ENCODE data around the gene SPOCK1. TPM values are rescaled to one million over a fixed set of nuclear protein-coding genes. Genes with fewer than 3 reads are reported as not detected.

SPOCK1 gene
- total RNA-seq, 2 experiments from 2014 or later = not detected

- H3K27me3 Mint-ChIP-seq = peaks cover 3% of the 10 kb centered on the region
- no peak overlapping the region for H3K27ac Mint-ChIP-seq
- DNase-seq (no peak), ATAC-seq (ENCODE audit: low read depth) (no peak)
- H3K36me3 Mint-ChIP-seq = no peaks in the 10 kb centered on the region
- POLR2A ChIA-PET = no interaction called here
- no peaks in the 10 kb centered on the region for H3K9me3 Mint-ChIP-seq
- no peak overlapping the region for H3K4me3 Mint-ChIP-seq
- no peaks in the 10 kb centered on the region for H3K4me1 Mint-ChIP-seq
Observed at GRCh38 chr5:137486707-137487106, 12.4 kb downstream of the SPOCK1 start.

- POLR2A ChIA-PET = no interaction called here
- DNase-seq (no peak), ATAC-seq (ENCODE audit: low read depth) (no peak)
- Mint-ChIP-seq H3K27me3 (peaks cover 3% of the 10 kb centered on the region), H3K36me3 (no peaks in the 10 kb centered on the region), H3K9me3 (no peaks in the 10 kb centered on the region), H3K27ac (no peak overlapping the region), H3K4me3 (no peak overlapping the region), H3K4me1 (no peaks in the 10 kb centered on the region)
Observed at GRCh38 chr5:137481596-137481995, 17.5 kb downstream of the SPOCK1 start.

- H3K36me3 Mint-ChIP-seq = no peaks in the 10 kb centered on the region
- ATAC-seq (ENCODE audit: low read depth) = no peak
- DNase-seq = no peak
- no peak overlapping the region for H3K4me3 Mint-ChIP-seq
- no peak overlapping the region for H3K27ac Mint-ChIP-seq
- peaks cover 9% of the 10 kb centered on the region for H3K27me3 Mint-ChIP-seq
- POLR2A ChIA-PET = no interaction called here
- H3K9me3 Mint-ChIP-seq = no peaks in the 10 kb centered on the region
- H3K4me1 Mint-ChIP-seq = no peaks in the 10 kb centered on the region
Observed at GRCh38 chr5:137478043-137478442, 21.1 kb downstream of the SPOCK1 start.

GRCh38 chr5:137470921-137471220, 28.3 kb downstream of the SPOCK1 start:
- no peak for DNase-seq
- Mint-ChIP-seq H3K27me3 (peaks cover 5% of the 10 kb centered on the region), H3K9me3 (no peaks in the 10 kb centered on the region), H3K4me3 (no peak overlapping the region), H3K4me1 (no peaks in the 10 kb centered on the region), H3K27ac (no peak overlapping the region), H3K36me3 (no peaks in the 10 kb centered on the region)
- POLR2A ChIA-PET = no interaction called here
- ATAC-seq (ENCODE audit: low read depth) = no peak

GRCh38 chr5:137470111-137470920, 28.8 kb downstream of the SPOCK1 start:
- POLR2A ChIA-PET = no interaction called here

GRCh38 chr5:137466889-137467288, 32.2 kb downstream of the SPOCK1 start:
- no peak overlapping the region for H3K27ac Mint-ChIP-seq
- H3K9me3 Mint-ChIP-seq = no peaks in the 10 kb centered on the region
- no peak for DNase-seq
- peaks cover 8% of the 10 kb centered on the region for H3K27me3 Mint-ChIP-seq
- H3K36me3 Mint-ChIP-seq = no peaks in the 10 kb centered on the region
- H3K4me3 Mint-ChIP-seq = no peak overlapping the region
- no peak for ATAC-seq (ENCODE audit: low read depth)
- H3K4me1 Mint-ChIP-seq = no peaks in the 10 kb centered on the region
- POLR2A ChIA-PET = no interaction called here

More at GRCh38 chr5:137470111-137470920, 28.8 kb downstream of the SPOCK1 start:
- Mint-ChIP-seq H3K36me3 (no peaks in the 10 kb centered on the region), H3K4me1 (no peaks in the 10 kb centered on the region), H3K9me3 (no peaks in the 10 kb centered on the region), H3K4me3 (no peak overlapping the region), H3K27ac (no peak overlapping the region), H3K27me3 (peaks cover 11% of the 10 kb centered on the region)
- ATAC-seq (ENCODE audit: low read depth) = no peak
- DNase-seq = no peak

- no peaks in the 10 kb centered on the region for H3K36me3 Mint-ChIP-seq
- H3K9me3 Mint-ChIP-seq = no peaks in the 10 kb centered on the region
- no peaks in the 10 kb centered on the region for H3K4me1 Mint-ChIP-seq
- no peak overlapping the region for H3K27ac Mint-ChIP-seq
- POLR2A ChIA-PET = no interaction called here
- H3K27me3 Mint-ChIP-seq = peaks cover 8% of the 10 kb centered on the region
- DNase-seq (no peak), ATAC-seq (ENCODE audit: low read depth) (no peak)
- no peak overlapping the region for H3K4me3 Mint-ChIP-seq
Observed at GRCh38 chr5:137465930-137466329, 33.2 kb downstream of the SPOCK1 start.

GRCh38 chr5:137462816-137463520, 36.2 kb downstream of the SPOCK1 start:
- Mint-ChIP-seq H3K4me3 (no peak overlapping the region), H3K27me3 (peaks cover 10% of the 10 kb centered on the region), H3K36me3 (no peaks in the 10 kb centered on the region), H3K9me3 (no peaks in the 10 kb centered on the region), H3K27ac (no peak overlapping the region), H3K4me1 (no peaks in the 10 kb centered on the region)
- DNase-seq (no peak), ATAC-seq (ENCODE audit: low read depth) (no peak)
- POLR2A ChIA-PET = no interaction called here

- H3K4me3 Mint-ChIP-seq = no peak overlapping the region
- ATAC-seq (ENCODE audit: low read depth) (no peak), DNase-seq (no peak)
- no peak overlapping the region for H3K27ac Mint-ChIP-seq
- POLR2A ChIA-PET = no interaction called here
- no peaks in the 10 kb centered on the region for H3K4me1 Mint-ChIP-seq
- H3K36me3 Mint-ChIP-seq = no peaks in the 10 kb centered on the region
- H3K9me3 Mint-ChIP-seq = no peaks in the 10 kb centered on the region
- peaks cover 10% of the 10 kb centered on the region for H3K27me3 Mint-ChIP-seq
Observed at GRCh38 chr5:137462265-137462590, 36.9 kb downstream of the SPOCK1 start.

- POLR2A ChIA-PET = no interaction called here
- no peak overlapping the region for H3K27ac Mint-ChIP-seq
- DNase-seq (no peak), ATAC-seq (ENCODE audit: low read depth) (no peak)
- H3K9me3 Mint-ChIP-seq = no peaks in the 10 kb centered on the region
- no peak overlapping the region for H3K4me3 Mint-ChIP-seq
- peaks cover 8% of the 10 kb centered on the region for H3K27me3 Mint-ChIP-seq
- no peaks in the 10 kb centered on the region for H3K4me1 Mint-ChIP-seq
- H3K36me3 Mint-ChIP-seq = no peaks in the 10 kb centered on the region
Observed at GRCh38 chr5:137461391-137462264, 37.5 kb downstream of the SPOCK1 start.

- no peaks in the 10 kb centered on the region for H3K36me3 Mint-ChIP-seq
- no peak for DNase-seq
- no peak overlapping the region for H3K27ac Mint-ChIP-seq
- no peak for ATAC-seq (ENCODE audit: low read depth)
- no peak overlapping the region for H3K4me3 Mint-ChIP-seq
- H3K4me1 Mint-ChIP-seq = no peaks in the 10 kb centered on the region
- no peaks in the 10 kb centered on the region for H3K9me3 Mint-ChIP-seq
- POLR2A ChIA-PET = no interaction called here
- H3K27me3 Mint-ChIP-seq = no peaks in the 10 kb centered on the region
Observed at GRCh38 chr5:137454671-137455070, 44.5 kb downstream of the SPOCK1 start.

- Mint-ChIP-seq H3K27me3 (no peaks in the 10 kb centered on the region), H3K4me3 (no peak overlapping the region), H3K9me3 (no peaks in the 10 kb centered on the region), H3K4me1 (no peaks in the 10 kb centered on the region), H3K36me3 (no peaks in the 10 kb centered on the region), H3K27ac (no peak overlapping the region)
- ATAC-seq (ENCODE audit: low read depth) (no peak), DNase-seq (no peak)
- POLR2A ChIA-PET = no interaction called here
Observed at GRCh38 chr5:137453483-137454080, 45.5 kb downstream of the SPOCK1 start.

GRCh38 chr5:137450759-137451158, 48.4 kb downstream of the SPOCK1 start:
- Mint-ChIP-seq H3K4me3 (no peak overlapping the region), H3K27ac (no peak overlapping the region), H3K27me3 (no peaks in the 10 kb centered on the region), H3K4me1 (no peaks in the 10 kb centered on the region), H3K36me3 (no peaks in the 10 kb centered on the region), H3K9me3 (no peaks in the 10 kb centered on the region)
- DNase-seq (no peak), ATAC-seq (ENCODE audit: low read depth) (no peak)
- POLR2A ChIA-PET = no interaction called here
